HG03439 (cell line): ENCODE data around the gene FBXO46.
"Not testable (repeated sequence)": the region's sequence is repeated elsewhere in the genome, so short reads cannot be mapped to it uniquely, and the experiment has no call there.

Experiments used
- ATAC-seq: cut with Tn5 transposase; IDR thresholded peaks from one replicate; pipeline ENCODE4 v1.9.1; 2021; ENCODE audit warnings: mild to moderate bottlenecking, moderate library complexity; ENCODE audit not compliant: unreplicated experiment

The FBXO46 gene

DNA sequence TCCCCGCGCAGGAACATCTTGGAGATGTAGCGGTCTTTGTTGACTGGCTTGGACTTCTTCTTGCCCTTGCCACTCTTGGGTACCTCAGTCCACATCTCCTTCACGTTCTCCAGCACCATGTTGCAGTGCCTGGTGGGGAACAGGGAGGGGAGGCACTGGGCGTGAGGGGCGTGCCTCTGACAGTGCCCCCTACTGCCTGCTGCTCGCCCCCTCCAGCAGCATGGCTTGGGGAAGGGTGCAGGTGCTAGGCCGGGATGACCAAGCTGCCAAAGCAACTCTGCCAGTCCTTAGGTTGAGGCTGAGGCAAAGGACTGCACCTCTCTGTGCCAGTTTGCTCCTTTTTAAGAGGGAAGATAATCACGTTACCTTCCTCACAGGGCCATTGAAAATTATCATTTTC is 43.1 kb downstream of the FBXO46 start:
- ATAC-seq, result no peak

DNA sequence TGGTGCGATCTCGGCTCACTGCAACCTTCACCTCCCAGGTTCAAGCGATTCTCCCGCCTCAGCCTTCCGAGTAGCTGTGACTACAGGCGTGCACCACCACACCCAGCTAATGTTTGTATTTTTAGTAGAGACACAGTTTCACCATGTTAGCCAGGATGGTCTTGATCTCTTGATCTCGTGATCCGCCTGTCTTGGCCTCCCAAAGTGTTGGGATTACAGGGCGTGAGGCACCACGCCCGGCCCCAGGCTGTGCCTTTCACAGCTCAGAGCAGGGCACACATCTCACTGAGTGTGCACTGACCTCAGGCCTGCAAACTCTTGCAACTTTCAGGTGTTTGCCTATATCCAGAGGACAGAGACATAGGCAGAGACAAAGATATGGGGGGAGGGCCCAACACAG is 45.7 kb downstream of the FBXO46 start:
- ATAC-seq, result not testable (repeated sequence)

DNA sequence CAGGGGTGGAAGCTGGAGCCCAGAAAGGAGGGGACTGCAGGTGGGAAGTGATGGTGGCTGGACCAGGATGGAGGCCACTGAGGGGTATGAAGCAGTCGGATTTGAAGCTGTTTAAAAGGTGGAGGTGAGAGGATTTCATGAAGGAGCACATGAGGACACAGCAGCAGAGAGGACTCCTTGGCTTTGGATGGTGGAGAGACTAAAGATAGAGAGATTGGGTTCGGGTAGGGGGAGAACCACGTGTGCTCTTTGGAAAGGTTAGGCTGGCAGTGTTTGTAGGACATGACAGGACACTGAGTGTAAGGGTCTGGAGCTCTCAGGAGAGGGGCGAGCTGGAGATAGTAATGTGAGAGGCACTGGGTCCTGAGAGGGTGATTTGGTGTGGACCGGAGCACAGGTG is 47.8 kb downstream of the FBXO46 start:
- ATAC-seq, result no peak

DNA sequence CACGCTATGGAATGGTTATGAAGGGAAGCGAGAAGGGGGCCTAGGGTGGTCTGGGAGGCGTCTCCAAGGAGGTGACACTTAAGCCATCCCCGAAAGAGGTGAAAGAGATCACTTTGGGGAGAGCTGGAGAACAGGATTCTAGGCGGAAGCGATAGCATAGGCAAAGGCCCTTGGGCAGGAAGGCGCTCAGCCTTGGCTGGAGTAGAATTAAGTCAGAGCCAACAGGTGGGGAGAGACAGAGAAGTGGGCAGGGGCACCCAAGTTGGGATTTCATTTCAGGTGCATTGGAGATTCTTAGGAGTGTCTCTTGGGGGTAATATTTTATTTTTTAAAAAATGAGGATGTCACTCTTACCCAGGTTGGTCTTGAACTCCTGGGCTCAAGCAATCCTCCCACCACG is 48.6 kb downstream of the FBXO46 start:
- no peak for ATAC-seq

DNA sequence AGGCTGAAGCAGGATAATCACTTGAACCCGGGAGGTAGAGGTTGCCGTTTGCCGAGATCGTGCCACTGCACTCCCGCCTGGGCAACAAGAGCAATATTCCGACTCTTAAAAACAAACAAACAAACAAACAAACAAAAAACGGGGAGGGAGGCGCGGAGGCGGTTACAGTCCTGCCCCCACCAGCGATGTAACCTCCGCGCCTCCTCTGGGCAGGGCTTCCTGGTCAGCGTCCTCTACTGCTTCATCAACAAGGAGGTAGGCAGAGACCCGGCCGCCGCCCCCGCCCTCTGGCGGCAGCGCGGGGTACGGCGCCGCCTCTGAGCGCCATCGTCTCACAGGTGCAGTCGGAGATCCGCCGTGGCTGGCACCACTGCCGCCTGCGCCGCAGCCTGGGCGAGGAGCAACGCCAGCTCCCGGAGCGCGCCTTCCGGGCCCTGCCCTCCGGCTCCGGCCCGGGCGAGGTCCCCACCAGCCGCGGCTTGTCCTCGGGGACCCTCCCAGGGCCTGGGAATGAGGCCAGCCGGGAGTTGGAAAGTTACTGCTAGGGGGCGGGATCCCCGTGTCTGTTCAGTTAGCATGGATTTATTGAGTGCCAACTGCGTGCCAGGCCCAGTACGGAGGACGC is 49.2 kb downstream of the FBXO46 start:
- ATAC-seq, result peak; percentile 54

DNA sequence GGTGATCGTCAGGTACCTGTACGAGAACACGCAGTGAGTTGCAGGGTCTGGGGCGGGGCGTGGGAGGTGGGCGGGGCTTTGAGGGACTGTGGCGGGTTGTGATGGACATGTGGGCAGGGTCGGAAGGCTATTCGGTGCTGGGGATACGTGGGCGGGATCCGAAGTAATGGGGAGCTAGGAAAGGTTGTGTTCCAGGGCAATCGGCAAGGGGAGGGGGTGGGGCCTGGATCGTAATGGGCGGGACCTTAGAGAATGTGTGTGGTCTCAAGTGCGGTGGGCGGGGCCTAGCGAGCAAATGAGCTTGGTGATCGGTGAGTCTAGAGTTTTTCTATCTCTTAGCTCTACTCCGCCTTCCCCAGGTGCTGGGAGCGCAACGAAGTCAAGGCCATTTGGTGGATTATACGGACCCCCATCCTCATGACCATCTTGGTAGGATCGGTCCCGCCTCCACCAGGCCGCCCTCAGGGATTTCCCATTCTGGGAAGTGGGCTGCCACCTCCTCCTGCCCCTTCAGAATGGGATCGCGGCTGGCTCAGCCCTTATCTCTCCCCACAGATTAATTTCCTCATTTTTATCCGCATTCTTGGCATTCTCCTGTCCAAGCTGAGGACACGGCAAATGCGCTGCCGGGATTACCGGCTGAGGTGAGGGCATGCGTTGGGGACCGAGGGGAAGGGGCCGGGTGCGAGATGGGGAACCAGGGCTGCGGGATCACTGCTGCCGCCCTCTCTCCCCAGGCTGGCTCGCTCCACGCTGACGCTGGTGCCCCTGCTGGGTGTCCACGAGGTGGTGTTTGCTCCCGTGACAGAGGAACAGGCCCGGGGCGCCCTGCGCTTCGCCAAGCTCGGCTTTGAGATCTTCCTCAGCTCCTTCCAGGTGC is 53.1 kb downstream of the FBXO46 start:
- no peak for ATAC-seq

DNA sequence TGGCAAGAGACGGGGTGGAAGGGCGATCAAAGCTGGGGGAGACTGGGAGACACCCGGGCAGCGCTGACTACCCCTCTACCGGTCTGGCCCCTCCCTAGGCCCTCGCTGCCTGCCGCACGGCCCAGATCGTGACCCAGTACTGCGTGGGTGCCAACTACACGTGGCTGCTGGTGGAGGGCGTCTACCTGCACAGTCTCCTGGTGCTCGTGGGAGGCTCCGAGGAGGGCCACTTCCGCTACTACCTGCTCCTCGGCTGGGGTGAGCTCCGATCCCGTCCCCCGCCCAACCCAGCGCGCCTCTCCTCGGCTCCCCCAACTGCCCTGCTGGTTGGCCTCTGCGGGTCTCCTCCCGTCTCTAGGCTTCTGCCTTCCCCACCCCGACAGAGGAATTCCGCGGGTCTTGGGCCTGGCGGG is 53.8 kb downstream of the FBXO46 start:
- ATAC-seq, result no peak

DNA sequence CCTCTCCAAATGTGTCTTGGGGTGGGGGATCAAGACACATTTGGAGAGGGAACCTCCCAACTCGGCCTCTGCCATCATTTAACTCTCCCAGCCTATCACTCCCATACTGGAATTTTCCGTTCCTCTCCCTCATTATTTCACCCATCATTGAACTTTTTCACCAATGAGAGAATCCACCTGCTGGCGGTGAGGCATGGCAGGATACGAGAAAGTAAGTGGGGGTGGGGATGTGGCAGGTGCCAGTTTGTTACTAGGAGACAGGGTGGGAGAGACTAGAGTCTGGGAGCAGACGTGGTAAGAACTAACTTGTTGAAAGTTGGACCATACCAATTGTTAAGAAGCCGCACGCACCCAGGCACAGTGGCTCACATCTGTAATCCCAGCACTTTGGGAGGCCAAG is 55.8 kb downstream of the FBXO46 start:
- no peak for ATAC-seq

DNA sequence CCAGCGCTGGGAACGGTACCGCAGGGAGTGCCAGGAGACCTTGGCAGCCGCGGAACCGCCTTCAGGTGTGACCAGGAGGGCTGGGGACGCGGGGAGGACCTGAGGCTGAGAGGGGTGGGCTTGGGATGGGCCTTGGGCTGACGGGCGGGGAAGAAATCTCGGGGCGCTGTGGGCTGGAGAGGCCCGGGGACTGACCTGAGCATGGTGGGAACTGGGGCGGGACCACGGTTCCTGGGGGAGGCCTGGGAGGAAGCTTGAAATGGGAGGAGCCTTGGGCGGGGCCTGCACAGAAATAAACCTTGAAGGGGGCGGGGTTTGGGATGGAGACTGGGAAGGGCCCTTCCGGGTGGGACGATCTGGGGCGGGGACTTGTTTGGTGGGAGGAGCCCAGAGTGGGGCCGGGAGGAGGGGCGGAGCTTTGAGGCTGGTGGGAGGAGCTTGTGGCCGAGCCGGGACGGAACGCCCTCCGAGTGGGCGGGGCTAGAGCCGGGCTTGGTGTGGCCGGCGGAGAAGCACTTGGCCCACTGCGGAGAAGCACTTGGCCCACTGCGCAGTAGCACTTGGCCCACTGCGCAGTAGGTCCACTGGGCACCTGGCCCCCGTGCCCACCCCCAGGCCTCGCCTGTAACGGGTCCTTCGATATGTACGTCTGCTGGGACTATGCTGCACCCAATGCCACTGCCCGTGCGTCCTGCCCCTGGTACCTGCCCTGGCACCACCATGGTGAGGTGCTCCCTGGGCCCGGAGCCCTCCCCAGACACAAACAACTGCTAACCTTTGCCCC is 59.8 kb downstream of the FBXO46 start:
- peak; percentile 51 for ATAC-seq

DNA sequence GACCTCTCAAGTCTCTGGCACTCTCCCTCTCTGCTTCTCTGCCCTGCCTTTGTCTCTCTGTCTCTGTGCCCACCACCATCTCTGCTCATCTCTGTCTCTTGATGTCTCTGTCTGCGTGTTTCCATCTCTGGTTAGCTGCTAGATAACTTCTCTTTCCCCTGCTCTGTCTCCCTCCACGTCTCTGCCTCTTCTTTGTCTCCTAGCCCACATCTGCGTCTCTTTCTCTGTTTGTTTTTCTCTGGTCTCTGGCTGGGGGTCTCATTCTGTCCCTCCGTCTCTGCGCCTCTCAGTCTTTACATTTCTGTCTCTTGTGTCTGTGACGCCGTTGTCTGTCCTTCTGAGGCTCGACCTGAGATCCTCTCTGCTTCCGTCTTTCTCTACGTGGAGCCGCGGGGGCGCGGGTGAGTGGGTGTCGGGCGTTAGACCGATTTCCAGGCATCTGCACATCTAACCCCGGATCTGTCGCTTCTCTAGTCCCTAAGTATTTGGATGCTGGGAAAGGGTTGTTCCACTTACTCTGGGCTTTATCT is 62.3 kb downstream of the FBXO46 start:
- ATAC-seq, result no peak

DNA sequence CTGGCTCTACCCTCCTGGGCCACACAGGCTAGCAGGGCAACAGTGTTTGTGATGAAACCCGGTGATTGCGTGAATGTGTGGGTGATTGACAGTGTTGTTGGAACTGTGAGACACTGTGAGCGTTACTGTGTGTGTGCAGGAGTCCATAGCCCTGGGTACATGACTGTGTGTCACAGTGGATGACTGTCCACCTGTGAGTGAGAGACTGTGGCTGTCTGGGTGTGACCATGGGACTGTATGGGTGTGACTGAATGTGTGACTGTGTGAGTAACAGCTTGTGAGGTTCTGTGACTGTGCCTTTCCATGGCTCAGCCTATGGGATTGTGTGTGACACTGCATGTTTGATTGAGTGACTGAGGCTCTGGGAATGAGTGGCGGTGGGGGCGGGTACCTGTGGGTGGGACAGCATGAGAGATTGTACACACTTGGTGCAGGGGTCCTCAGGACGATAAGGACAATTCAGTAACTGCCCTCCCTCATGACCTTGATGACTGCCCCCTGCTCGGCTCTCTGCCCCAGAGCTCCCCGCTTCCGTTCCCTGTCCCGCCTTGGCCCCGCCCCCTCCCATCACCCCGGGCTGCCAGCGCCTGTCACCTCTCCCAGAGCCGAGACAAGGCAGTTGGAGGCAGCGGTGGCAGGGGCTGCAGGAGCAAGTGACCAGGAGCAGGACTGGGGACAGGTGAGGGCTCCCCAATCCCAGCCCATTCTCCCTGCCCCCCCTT is 62.9 kb downstream of the FBXO46 start, which contains the start of gene GIPR:
Gene GIPR, plus strand, starts transcription at position 602 of the 722 bp plus-strand sequence. CDS start 1,300 bp downstream, outside the sequence.
- ATAC-seq, result no peak

DNA sequence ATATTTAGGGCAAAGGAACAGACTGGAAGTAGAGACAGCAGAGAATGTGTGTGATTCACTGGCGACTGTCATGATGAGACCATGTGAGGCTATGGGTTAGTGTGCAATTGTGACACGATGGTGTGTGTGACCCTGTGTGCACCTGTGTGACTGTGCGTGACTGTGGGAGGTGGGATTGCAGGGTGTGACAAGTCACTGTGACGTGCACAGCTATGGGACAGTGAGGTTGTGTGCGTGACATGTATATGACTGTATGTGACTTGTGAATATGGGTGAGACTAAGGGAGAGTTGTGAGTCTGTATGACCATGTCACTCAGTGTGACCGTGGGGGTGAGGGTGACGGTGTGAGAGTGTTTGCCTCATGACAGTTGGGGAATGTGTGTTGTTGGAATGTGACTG is 66.1 kb downstream of the FBXO46 start:
- no peak for ATAC-seq

DNA sequence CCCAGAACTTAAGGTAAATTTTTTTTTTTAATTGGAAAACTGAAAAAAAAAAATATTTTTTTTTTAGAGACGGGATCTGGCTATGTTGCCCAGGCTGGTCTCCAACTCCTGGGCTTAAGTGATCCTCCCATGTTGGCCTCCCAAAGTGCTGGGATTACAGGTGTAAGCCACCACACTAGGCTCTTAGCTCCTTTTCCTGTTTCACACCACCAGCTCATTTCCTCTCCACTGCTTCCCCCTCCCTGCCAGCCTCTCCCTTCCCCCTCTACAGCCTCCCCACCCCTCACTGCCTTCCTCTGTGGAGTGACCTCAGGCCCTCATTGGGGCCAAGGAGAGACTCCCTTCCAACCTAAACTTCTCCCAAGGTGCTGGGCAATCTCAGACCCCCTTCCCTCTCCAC is 66.9 kb downstream of the FBXO46 start:
- no peak for ATAC-seq

DNA sequence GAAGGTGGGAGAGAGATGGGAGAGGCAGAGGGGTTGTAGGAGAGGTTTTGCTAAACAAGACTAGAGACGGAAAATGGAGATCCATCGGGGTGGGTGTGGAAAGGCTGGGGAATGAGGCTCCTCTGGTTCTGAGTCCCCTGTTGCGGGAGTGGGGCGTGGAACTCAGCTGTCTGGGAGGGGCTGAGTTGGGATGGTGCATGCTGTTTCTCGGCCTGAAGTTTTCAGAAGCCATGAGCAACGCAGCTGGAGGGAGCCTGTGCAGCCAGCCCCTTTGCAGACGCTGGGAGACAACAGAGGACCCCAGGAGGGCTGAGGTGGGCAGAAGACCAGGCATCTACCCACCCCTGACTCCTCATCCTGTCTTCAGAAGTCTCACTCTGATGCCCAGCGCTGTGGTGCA is 70.1 kb downstream of the FBXO46 start:
- ATAC-seq, result no peak
